NCI-H2196 (cell line): ENCODE measurements around the gene EPG5.
A peak's percentile ranks its signal among the peaks of the same experiment; 100 is the strongest.
"Not testable (repeated sequence)": the region's sequence is repeated elsewhere in the genome, so short reads cannot be mapped to it uniquely, and the experiment has no call there.

Experiments used
- DNase-seq: peaks from one replicate; lab custom pipeline; 2025; ENCODE audit not compliant: unreplicated experiment; lab: John Stamatoyannopoulos, UW

The EPG5 gene

DNA sequence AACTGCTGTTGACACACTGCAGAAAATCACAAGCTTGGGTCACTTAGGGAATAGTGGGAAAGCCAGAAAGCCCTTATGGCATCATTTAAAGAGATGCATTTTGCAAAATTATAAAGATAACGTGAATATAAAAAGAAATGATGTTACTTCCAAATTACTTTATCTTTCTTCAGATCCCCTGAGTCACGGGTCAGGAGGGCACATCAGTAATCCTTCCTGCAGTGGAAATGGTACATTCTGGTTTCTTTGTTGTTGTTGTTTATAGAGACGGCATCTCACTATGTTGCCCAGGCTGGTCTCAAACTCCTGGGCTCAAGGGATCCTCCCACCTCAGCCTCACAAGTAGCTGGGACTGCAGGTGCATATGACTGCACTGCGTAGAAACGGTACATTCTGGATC lies 9.8 kb upstream of the EPG5 start:
- DNase-seq = no peak

DNA sequence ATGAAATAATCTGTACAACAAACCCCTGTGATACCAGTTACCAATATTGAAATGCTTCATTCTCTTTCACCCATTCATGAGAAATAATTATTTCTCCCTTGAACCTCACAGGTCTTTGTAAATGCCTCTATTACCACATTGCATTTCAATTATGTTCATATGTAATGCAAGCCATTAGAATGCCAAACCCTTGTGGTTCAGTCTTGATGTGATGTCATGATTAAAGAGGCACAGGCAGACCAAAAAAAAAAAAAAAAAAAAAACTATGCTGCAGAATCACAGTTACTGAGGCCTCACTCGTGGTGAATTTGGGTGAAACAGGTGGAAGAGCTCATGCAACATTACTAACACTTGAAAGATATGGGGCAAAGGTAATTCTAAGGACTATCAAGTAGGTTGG lies 9.4 kb upstream of the EPG5 start:
- DNase-seq = no peak

DNA sequence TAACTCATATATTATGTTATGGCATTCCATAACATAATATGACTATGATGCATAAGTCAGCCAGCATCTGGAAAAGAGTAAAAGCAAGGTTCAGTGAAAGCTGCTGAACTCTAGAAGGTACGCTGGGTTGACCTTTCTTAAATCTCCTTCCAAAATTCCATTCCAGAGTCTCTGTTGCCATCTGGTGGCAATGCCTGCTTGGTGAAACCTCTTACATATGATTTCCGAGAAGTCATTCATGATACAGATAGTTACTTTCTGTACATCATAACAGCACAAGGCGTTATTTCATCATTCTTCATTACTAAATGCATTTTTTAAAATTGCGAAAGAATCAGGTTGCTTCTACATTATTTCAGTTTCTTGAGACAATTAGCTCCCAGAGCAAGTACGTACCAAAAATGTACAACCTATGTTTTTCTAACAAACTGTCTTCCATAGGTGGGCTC lies 7.0 kb upstream of the EPG5 start:
- DNase-seq = peak; percentile 78

DNA sequence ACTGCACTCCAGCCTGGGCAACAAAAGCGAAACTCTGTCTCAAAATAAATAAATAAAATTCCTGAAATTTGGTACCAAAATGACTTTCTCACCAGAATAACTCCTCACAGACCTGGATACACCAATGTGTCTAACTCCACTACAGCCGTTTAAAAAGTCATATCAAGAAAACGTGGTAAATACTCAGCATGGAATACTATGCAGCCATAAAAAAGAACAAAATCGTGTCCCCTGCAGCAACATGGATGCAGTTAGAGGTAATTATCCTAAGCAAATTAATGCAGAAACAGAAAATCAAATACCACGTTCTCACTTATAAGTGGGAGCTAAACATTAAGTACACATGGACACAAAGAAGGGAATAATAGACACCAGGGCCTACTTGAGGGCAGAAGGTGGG lies 2.2 kb downstream of the EPG5 start:
- not testable (repeated sequence) for DNase-seq

DNA sequence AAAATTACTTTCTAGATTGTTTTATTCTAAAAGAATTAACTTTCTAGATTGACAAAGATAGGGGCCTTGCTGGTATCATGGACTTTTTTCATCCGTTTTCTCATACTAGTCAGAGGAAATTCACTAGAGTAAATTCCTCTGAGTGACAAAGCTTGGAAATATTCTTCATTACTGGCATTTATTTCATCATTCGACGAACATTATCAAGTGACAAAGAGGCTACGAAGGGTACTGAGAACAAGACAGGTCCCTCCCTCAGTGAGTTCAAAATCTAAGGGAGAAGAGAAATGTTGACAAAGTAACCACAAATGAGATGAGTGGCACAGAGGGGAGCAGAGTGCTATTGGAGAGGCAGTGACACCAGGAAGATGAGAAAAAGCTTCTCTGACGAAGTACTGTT lies 4.3 kb downstream of the EPG5 start:
- DNase-seq = no peak

DNA sequence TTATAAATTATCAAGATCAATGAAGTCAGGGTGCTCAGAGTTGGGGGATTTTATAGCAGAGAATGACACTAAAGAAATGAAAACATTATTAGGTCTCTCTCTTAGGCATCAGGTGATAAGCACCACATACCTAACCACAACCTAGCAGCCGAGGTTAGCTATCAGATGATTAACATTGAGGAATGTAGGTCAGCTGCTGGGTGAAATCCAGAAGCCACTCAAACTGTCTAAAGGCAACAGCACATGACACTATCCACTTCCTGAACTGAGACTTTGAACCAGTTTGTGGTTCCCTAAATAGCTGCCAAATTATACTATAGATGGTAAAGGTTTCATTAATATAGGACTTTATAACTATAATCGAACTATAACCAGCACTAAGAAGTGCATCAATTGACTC lies 4.7 kb downstream of the EPG5 start:
- DNase-seq = peak; percentile 44

DNA sequence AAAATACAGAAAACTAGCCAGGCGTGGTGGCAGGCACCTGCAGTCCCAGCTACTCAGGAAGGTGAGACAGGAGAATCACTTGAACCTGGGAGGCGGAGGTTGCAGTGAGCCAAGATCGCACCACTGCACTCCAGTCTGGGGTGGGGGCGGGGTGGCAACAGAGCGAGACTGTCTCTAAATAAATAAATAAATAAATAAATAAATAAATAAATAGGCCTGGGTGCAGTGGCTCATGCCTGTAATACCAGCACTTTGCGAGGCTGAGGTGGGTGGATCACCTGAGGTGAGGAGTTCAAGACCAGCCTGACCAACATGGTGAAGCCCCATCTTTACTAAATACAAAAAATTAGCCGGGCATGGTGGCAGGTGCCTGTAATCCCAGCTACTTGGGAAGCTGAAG lies 7.6 kb downstream of the EPG5 start:
- not testable (repeated sequence) for DNase-seq

DNA sequence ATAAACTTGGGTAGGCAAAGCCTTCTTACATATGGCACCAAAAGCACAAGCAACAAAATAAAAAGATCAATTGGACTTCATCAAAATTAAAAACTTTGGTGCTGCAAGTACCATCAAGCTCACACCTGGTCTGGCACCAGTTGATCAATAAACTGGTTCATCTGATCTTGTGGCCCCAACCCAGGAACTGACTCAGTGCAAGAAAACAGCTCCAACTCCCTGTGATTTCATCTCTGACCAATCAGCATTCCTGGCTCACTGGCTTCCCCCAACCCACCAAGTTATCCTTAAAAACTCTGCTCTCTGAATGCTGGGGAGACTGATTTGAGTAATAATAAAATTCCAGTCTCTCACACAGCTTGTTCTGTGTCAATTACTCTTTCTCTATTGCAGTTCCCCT lies 8.4 kb downstream of the EPG5 start:
- DNase-seq = no peak

DNA sequence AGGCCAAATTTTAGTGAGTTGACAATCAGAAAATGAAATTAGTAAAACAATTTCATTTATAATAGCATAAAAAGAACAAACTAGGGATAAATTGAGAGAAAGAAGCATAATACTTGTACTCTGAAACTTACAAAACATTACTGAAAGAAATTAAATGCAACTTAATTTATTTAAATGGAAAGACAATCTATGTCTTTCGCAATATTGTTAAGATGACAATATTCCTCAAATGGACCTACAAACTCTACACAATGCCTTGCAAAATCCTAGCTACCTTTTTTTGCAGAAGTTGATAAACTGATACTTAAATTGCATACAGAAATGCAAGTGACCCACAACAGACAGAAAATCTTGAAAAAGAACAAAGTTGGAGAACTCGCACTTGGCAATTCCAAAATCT lies 9.1 kb downstream of the EPG5 start:
- no peak for DNase-seq

DNA sequence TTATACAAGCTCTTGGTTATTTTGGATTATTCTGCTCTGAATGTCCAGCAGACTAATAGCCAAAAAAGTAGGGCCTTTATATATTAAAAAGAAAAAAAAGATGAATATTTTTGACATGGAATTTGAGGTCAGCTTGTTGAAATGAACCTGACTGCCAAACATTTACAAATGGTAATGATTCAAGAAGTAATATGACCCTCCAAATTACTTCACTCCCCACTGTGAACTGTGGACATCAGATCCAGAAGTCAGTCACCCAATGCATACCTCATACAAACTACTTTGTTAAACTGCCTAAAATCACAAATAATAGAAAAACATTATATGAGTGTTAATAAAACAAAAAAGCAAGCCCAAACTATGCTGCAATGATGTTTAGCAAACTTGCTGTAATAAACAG lies 10.0 kb downstream of the EPG5 start:
- no peak for DNase-seq

DNA sequence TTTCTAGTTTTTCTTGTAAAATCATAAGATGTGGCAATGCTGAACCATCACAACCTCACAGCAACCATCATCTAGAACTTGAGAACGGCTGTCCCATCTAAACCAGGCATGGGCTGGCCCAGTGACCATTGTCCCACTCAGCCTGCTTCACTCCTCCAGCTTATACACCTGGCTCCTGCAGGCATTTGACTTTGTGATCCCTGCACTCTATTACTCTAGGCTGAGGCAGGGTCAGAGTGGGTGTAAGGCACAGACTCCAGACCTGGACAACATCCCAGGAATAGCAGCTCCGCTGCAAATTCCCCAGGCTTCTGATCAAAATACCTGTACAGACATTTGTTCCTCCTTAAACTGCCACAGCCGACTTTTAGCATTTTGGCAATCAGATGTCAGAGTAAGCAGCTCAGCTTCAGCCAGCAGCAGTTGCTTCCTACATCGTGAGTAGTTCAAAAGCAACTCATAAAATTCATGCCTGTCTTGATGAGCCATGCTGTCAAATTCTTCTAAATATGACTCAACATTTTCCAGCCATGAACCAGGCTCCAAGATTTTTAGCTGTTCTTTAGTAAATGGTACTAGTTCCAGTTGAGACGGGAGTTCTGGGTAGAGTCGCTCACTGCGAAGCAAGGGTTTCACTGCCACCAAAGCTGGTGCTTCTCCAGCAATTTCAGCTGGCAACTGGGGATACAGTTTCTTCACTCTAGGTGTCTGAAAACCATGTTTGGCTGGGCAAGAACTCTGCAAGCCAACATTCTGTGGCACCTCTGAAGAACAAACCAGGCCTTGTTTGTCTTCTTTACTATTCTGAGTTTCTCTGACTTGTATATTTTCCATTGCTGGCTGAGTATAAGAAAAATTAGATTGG lies 12.8 kb downstream of the EPG5 start:
- DNase-seq = no peak

DNA sequence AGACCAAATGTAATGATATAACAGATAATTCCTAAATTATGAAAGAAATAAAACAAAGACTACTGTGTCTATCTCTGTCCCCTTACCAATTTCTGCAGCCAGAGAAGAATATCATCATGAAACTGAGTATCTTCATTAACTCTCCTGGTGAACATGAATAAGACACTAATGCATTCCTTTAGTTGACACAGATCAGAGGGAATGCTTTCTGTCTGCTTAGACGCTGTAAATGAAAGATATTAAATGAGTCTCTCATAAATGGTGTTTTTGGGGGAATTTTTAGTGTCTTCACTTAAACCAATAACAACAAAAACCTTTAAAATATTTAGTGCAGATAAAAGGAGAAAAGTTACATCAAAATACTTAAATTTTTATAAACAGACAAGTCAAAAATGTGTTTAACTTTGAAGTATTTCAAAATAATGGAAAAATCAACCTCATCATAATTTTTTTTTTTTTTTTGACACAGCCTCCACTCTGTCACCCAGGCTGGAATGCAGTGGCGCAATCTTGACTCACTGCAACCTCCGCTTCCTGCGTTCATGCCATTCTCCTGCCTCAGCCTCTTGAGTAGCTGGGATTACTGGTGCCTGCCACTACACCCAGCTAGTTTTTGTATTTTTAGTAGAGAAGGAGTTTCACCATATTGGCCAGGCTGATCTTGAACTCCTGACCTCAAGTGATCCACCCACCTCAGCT lies 16.0 kb downstream of the EPG5 start:
- DNase-seq = no peak

DNA sequence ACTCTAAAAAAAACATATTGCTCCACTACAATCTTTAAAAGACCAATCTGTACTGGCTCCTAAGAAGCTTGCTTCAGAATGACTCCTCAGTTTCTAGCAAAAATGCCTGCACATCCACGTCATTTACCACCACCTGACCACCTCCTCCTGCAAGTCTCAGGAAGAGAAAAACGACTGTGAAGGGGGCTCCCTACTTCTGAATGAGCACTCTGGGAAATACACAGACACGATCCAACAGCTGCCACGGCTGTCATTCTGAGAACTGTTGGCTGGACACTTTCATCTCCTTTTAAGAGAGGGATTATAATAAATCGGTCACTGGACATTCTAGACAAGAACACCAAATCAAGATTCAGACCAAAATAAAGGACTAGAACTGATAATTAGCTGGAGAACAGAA lies 21.5 kb downstream of the EPG5 start:
- DNase-seq = no peak

DNA sequence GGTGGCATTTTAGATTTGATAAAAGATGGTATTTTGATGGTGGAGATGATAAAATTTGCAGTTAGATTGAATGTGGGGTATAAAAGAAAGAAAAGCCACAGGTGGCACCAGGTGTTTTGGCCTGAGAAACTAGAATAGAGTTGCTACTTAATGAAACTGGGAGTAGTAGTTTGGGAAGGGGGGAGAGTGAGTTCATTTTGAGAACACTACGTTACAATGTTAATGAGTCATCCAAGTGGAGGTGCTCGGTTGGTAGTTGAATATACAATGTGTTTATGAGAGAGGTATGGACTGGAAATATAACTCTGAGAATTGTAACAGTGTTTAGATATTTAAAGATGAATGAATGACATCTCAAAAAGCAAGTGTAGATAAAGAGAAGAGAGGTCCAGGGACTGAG lies 26.4 kb downstream of the EPG5 start:
- no peak for DNase-seq

DNA sequence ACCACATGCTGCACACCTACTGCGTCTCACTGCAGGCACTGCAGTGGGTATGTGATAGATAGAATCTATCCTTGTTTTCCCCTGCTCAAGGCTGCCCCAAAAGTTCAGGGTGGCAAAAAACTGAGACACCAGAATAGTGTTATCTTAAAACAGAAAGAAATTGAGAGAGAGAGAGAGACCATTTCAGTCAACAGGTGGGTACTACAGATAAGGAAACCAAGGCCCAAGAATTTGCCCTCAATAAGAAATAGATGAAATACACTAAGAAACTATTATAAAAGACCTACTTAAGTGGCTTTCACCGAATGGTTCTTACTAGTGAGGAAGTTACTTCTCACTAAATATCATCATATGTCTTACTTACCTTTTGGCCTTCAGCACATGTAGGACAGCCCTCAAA lies 27.9 kb downstream of the EPG5 start:
- DNase-seq = no peak

DNA sequence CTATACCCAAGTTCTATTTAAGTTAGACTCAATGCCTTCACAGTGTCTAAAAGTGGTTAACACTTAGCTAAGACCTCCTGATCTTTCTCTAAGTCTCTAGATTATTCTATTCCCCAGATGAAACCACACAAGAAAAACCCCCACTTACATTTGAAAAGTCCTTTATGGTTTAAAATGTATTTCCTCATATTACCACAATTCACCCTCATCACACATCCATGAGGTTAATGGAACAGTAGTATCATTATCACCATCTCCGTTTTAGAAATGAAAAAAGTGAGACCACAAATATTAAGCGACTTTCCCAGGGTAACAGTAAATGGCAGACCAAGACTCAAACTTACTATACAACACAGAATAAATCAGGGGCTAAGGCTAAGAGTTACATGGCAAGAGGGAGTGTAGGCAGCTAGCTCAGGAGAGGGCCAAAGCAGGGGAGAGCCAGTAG lies 28.6 kb downstream of the EPG5 start:
- DNase-seq = no peak

DNA sequence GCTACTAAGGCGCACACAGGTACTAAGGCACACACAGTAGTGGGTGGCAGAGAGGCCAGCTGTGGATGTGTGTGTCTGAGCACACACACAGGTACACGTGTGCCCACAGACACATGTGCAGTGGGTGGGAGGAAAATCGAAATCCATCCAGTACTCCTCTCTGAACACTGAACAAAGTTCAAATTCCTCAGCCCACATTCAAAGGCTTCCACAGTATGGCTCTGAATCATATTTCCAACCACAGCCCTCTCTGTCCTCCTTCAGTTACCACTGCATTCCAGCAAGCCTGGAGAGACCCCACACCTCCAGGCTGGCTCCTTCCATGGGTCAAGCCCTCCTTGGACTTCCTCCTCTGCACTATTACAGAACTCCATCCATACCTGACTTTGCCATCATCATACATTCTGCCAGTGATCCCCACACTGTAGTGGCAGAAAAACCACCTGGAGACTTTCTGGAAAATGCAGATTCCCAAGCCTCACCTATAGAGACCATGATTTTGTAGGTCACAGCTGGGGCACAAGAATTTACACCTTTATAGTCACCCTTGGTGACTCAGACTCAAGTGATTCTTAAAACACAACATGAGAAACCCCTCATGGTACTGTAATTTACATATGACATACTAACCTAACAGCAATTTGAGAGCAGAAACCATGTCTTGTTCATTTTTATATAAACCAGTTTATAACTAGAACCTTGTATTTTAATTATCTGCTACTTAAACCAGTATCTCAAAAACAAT lies 31.4 kb downstream of the EPG5 start:
- DNase-seq = no peak

DNA sequence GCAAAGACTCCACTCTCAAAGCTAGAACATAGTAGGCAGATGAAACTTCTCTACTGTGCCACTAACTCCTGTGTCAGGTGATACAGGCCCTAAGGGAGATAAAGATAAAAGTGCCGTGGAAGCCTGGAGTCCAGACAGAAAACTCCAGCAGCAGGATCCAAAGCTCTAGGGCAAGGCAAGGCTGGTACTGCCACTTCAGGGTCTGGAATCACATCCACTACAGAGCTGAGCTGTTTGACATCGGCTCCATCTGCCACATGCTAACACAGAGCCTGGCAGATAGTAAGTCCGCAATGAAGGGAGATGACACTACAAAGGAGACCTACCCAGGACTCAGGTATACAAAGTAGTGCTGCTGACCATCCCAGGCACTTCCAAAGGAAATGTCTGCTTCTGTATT lies 34.4 kb downstream of the EPG5 start:
- no peak for DNase-seq

DNA sequence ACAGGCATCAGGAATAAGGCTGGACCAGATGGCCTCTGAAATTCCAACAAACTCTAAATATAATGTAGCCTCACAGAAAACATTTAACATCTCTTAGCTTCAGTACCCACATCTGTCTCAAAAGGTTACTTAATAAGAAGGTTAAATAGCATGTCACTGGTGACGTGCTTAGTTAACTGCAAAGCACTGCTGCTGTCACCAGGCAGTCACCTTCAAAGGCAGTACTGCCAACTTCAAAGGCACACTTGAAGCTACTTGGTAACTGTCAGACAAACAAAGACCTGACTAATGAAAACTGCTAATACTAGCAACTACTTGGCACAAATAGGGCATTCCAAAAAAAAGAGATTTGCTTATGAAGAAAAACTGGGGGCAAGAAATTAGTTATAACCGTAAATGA lies 36.2 kb downstream of the EPG5 start:
- no peak for DNase-seq

DNA sequence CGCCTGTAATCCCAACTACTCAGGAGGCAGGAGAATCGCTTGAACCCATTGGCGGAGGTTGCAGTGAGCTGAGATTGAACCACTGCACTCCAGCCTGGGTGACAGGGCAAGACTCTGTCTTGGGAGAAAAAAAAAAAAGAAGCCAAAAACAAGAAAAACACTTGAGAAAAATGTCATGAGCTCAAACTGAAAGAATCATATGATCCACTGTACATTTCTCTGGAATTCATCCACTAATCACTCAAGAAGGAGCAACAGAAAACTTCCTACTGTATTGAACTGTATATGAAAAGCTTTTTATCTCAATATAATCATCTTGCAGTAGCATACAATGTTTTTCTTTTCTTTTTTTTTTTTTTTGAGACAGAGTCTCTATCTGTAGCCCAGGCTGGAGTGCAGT lies 40.4 kb downstream of the EPG5 start:
- no peak for DNase-seq

DNA sequence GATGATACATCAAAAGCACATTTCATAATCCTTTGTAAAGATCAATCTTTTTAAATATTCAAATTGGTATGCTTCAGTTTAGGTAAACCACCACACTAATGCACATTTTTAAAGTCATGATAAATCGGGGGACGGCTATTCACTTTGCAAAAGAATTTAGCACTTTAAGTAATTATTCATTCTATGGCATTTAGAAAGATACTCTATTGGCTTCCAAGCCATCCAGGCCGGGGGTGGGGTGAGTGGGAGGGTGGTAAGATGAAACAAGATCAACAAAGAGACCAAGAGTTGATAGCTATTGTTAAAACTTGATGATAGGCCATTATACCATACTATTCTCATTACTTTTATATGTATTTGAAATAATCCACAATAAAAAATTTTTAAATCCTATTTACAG lies 41.0 kb downstream of the EPG5 start:
- no peak for DNase-seq

DNA sequence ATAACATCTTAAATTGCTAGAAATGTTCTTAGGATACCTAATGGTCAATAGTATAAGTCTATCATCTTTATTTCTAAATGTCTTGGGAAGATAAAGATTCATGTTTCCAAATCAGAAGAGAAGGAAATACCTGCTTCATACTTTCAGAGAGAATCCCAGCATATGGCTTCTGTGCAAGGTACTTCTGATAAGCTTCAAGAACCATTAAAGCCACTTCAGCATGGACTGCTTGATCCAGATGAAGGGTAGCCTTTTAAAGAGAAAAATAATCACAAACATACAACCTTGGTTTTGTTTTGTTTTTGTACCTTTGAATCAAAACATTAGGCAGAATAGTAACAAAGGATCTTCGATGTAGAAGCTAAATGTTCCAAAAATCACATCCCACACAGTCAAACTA lies 44.0 kb downstream of the EPG5 start:
- no peak for DNase-seq
